HG03520 (cell line): ENCODE measurements around the gene ZNF787.

ENCODE experiments used
- ATAC-seq: cut with Tn5 transposase; IDR thresholded peaks from one replicate; pipeline ENCODE4 v1.9.1; 2021; ENCODE audit warnings: mild to moderate bottlenecking, moderate library complexity; ENCODE audit not compliant: unreplicated experiment

The ZNF787 gene

DNA sequence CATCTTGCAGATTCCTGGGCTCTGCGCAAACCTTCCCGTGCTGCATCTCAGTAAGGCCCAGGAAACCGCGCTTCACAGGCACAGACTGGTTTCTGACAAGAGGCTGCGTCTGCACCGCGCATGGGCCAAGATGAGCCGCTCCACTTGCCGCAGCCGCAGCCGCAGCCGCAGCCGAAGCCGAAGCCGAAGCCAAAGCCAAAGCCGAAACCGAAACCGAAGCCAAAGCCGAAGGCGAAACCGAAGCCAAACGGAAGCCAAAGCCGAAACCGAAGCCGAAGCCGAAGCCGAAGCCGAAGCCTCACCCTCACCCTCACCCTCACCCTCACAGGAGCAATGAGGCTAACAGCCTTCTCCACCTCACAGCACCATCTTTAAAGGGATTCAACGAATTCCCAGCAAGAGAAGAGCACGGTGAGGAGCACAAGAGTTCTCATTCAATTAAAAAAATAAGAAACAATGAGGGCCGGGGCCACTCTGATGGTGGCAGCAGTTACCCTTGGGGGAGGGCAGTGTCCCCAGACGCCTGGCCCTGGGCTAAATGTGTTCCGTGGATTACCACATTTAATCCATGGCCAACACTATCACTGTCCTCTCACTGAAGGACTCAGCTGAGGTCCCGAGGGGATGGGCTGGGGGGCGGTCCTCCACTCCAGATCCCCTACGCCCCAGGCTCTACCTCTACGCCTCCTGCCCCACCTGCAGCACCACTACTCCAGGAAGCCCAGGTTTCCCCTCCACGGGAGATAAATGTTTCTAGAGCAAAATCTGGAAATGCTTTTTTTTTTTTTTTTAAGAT, 29.1 kb downstream of the ZNF787 start:
- ATAC-seq = no peak

DNA sequence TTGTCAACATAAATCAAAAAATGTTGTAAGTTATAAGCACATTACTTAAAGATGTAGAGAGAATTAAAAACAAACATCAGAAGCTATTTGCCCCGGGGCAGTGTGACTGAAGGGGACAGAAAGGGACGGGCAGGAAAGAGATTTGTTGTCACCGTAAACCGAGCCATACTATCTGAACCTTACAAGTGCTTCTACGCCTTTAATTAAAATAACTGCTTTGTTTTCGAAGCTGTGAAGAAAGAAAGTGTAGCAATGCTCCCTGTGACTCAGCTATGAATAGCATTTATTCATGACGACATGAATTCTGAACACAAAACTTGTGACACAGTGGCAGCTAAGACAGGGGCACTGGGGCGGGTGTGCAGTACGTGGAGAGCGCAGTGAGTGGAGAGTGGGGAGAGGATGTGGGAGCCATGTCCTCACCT, 30.0 kb downstream of the ZNF787 start:
- no peak for ATAC-seq

DNA sequence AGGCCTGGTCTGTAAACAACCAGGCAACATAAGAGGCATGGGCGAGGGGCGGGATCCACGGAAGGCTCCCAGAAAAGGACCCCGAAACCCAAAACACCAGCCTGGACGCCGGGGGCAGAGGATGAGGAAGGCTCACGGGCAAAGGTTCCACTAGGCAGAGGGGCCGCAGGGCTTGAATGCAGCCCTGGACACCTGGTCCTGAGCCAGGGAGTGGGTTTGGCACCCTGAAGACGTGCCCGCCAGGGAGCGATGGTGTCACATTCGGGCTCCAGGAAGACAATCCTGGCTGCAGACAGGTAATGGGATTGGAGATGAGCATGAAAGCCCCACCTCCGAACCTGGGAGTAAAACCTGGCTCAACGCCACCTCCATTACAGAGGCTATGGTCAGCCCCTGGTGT, 31.8 kb downstream of the ZNF787 start:
- no peak for ATAC-seq

DNA sequence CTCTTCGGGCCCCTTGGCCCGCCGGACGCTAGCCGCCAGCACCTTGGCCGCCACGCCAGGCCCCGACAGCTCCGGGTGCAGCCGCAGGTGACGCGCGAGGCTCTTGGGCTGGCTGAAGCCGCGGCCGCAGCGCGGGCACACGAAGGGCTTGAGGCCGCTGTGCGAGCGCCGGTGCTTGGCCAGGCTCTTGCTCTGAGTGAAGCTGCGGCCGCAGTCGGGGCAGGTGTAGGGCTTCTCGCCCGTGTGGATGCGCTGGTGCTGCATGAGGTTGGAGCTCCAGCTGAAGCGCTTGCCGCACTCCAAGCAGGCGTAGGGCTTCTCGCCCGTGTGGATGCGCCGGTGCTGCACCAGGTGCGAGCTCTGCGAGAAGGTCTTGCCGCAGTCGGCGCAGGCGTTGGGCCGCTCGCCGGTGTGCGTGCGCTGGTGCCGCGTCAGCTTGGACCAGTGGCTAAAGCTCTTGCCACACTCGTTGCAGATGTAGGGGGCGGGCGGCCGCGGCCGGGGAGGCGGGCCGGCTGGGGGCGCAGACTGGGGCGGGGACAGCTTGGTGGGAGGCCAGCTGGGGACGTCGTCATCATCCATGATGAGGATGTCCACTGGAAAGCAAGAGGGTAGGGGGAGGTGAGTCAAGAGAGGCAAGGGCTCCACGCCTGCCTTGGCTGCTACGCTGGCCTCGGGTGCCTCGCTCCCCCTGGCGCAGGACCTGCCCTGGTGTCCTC, 32.4 kb downstream of the ZNF787 start:
- ATAC-seq = no peak

DNA sequence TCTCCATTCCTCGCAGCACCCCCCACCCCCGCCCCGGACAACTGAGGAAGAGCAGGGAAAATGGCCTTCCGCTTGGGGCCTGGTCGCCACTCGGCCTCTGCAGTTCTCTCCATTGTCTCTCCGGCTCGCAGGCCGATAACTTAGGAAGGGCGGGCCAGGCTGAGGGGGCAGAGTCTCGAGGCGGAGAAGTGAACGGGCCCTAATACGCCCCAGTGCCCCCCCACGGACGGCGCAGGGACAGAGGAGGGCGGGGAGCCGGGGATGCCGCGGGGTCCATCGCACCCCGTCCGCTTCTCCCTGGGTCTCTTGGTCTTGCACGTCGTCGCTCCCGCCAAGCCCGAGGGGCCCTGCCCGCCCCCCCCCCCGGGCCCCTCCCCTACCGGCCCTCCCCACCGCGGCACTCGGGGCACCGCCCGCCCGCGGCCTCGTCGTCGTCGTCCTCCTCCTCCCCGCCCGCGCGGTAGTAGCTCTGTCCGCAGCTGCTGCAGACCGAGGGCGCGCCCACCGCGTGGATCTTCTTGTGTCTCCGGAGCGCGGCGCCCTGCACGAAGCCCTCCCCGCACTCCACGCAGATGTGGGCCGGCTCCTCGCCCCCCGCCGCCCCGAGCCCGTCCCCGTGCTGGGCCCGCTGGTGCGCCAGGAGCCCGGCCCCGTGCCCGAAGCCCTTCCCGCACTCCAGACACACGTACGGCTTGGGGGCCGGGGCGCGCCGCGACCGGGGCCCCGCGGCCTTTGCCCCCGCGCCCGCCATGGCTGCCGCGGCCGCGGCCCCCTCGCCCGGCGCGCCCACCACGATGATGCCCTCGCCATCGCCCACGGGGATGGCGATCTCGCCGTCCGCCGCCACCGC, 33.2 kb downstream of the ZNF787 start:
- ATAC-seq = no peak

DNA sequence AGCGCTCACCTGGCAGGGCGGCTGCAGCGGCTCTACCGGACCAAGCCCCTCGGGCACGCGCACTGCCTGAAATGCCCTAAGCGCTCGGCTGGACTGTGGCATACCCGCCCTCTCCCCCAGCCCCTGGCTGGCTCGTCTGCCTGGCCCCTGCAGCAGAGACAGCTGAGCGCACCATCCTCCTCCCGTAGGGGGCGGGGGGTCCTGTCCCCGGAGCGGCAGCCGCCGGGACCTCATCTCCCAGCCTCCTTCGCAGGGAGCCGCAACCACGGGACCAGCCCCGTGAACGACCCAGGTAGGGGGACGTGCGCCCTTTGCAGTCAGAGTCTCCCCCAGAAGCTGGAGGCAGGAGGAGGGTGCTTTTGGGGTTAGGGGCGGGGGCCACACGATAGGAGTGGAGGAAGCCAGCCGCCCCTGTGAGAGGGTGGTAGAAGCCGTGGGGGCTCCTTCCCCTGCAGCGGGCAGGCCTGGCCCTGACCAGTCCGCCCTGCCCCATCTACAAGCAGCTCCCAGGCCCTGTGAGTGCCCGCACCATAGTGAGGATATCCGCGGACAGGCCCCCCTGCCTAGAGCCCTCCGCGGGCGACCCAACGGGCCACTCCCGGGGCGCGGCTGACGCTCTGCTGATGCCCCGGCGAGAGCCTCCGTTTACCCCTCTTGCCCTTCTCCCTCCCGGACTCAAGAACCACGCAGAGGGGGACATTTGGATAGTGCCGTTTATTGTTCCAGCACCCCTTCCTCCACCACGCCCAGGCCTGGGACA, 34.2 kb downstream of the ZNF787 start:
- ATAC-seq = no peak

DNA sequence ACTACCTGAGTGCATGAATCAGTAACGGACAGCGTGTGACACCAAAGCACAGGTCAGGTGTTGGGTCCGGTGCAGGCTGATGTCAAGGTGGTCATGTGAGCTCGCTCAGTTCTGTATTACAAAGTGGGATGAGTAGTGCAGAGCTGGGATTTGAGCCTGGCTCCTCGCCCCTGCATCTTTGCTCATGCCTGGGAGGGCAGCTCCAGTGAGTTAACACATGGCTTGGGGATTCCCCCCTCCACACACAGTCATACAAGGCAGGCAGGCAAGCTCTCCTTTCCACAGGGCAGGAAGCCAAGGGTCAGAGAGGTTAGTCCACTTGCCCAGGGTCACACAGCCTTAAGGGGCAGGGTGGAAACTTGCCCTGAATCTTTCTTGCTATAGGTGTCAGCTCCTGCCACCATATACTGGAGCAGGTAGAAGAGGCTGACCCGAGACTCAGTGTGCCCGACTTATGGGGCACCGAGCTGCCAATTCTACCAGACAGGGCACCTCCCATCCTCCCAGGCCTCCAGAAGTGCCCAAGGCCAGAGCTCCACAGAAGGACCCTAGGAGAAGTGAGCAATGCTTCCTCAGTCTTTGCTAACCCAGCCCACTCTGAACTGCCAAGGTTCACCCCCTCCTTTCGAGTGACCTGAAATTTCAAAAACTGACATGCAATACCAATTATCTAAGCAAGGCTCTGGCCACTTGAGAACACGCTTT, 35.4 kb downstream of the ZNF787 start:
- no peak for ATAC-seq

DNA sequence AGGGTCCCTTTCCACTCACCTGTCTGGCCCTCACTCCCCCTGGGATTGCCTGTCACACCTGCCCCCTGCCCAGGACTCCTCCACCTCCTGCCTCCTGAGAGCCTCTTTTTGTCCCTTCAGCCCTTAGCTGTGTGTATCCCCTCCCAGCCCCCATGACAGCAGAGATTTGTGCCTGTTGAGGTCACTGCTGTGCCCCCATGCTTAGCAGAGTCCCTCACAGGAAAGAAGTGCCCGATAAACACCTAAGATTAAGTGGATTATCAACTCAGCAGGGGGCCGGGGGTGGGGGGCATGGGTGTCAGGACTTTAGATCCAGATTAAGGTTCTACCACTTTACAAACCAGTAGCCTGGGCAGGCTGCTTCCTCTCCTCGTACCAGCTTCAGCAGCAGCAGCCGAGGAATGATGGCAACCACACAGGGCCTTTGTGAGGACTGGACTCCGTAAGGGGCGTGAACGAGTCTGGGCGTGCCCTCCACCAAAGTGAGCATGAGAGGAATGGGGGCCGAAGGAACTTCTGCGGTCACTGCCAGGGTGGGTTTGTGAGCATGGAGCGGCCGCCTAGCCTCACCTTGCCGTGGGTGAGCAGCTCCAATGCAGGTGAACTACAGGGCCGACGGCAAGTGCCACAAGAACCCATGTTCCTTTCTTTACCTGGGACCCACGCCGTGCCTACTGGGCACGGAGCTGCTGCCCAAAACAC, 36.1 kb downstream of the ZNF787 start:
- ATAC-seq = no peak

DNA sequence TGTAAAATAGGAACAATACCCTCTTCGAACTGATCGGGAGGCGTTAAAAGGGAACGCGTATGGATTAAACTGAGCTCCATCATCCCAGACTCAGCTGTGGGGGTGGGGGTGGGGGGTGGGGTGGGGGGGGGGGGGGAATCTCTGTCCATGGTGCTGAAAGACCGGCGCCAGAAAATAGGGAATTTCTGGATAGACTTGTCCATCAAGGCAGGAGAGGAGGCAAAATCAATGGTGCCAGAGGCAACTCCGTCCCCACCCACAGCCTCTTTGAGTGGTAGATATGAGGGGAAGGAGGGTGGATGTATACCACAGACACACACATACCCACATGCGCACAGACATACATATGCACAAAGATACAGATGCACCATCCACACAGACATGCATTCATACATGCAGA, 37.4 kb downstream of the ZNF787 start:
- ATAC-seq = no peak

DNA sequence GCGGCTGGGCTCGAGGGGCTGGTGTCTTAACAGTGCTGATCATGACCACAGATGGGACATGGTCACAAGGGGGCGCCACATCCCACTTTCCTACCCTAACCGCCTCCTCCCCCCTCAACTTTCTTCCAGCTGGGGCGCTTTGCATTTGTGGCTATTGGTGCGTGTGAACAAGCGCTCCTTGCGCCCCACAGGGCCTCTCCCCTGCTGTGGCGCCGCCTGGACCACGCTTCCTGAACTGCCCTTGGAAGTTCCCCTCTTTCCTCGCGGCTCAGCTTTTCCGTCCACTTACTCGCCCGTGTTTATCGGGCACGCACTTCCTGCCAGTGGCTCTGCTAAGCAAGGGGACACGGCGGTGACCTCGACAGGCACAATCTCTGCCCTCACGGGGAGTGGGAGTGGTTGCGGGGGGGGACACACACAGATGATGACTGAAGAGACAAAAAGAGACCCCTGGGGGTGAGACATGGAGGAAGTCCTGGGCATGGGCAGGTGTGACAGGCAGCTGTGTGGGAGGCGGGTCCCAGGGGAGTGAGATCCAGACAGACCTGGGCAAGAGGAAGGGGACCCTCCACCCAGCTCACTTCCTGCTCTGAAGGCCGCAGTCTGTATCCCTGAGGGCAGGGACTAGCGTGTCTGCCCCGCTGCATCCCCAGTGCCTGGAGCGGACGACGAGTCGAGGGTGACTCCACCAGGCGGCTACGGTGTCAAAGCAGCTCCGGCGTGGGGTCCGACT, 40.3 kb downstream of the ZNF787 start:
- peak; percentile 64 for ATAC-seq

DNA sequence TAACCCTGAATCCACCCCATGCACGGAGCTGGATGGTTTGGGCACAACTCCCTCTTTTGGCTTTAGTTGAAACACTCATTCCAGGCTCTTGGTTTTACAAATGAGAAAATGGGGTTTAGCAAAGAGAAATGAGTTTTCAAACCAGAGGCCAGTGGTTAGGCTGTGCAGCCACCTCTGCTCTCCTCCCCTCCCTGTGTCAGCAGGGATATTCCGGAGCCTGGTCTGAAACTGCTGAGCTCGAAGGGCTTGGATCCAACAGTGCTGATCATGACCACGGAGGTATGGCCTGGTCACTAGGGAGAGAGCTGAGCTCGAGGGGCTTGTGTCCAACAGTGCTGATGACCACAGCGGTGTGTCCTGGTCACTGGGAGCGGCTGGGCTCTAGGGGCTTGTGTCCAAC, 41.5 kb downstream of the ZNF787 start:
- ATAC-seq = no peak

DNA sequence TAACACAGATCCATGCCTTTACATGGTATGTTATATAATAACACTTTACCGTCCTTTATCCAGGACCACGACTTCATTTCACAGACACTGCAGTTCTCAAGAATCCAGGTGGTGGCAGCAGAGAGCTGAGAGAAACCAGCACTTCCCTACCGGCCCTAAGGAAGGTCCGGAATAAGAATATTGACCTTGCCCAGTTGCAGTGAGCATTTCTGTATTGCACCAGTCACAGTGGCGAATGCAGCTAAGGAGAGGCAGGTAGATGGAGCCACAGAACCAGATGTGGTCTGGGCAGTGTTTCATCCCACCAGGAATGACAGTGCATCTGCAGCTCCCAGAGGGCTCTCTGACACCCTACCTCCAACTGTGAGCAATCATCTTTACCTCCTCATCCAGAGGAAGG, 44.6 kb downstream of the ZNF787 start:
- ATAC-seq = no peak

DNA sequence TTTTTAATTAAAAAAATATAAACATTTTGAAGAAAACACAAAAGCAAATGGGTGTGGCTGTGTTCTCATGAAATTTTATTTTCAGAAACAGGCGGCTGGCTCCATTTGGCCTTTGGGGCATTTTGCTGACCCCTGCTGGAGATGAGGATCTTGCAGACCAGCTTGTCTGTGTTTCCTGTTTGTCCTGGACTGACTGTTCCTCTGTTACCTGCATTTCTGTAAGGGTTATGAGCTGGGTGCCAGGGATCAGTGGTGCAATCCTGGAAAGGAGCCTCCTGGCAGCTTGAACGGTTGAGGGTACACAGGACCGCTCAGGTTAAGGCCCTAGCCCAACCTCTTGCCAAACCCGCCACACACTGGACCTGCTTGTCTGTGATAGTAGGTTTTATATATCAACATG, 49.9 kb downstream of the ZNF787 start:
- ATAC-seq = no peak

DNA sequence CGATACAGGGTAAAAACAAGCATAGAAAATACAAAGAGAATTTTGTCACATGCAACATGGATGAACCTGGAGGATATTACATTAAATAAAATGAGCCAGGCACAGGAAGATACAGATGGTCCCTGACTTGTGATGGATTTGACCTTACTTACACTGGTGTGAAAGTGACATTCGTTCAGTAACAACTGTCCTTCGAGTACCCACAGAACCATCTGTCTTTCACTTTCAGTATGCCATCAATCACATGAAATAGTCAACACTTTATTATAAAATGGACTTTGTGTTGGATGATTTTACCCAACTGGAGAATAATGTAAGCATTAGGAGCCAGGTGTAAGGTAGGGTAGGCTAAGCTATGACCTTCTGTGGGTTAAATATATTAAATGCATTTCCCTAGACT, 51.5 kb downstream of the ZNF787 start:
- ATAC-seq = no peak

DNA sequence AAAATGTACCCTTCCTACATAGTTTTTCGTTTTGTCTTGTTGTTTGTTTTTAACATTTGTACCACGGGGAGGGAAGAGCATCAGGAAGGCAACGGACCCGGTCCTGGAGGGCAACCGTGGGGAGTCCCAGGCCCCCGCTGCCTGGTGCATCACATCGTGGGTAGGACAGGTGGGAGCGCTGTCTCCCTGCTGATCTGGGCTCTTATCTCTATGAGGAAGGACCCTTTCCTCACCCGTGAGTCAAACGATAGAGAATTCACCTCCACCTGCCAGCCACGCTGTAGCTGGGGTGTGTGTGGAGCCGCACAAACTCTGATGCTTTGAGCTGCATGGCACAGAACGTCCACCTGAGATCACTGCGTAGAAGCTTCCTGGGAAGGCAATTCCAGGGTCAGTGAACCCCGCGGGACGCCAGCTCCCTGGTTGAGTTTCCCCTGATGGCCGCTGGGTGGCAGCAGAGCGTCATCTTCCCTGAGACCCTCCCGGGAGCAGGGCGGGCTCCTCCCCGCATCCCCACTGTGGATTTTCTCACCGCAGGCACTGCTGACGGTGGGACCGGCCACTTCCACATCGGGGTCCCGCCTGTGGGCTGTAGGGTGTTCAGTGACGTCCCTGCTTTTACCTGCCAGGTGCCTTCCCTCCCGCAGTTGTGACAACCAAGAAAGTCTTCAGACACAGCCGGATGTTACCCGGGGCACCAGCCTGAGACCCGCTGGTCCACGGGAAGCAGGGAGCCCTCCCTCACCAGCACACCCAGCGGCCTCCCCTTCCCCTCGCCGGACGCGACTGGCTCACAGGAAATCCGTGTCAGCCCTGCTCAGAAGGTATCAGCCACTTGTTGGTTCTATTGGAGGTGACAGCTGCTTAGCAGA, 54.7 kb downstream of the ZNF787 start:
- ATAC-seq = no peak

DNA sequence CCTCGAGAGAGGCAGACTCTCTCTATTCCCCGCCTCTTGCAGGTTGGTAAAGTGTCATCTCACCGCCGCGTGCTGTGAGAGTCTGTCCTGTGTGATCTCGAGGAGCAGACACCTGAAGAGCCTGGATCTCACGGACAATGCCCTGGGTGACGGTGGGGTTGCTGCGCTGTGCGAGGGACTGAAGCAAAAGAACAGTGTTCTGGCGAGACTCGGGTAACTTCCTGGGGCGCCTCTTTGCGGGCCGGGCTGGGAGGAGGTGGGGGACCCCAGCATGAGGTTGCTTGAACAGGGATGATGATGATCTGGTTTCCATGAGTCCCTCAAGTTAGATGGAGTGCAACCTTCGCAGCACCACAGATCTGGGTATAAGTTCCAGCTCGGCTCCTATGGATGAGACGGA, 67.5 kb downstream of the ZNF787 start:
- ATAC-seq = no peak
